T-helper 2 cell treated with Interferon-gamma antibody and Interleukin-4, amounts not matched to agents 5 μg/mL and 100 μg/mL, for 36 hours (primary cell): ENCODE data around the gene CFAP45.

Experiments
- DNase-seq: peaks from one replicate; pipeline ENCODE4 v3.0.0; 2021; ENCODE audit warnings: low spot score
- H3K27ac Mint-ChIP-seq: one replicate; pipeline ENCODE4 v1.8.0; 2021; ENCODE audit warnings: mild to moderate bottlenecking, mixed read lengths
- H3K27me3 Mint-ChIP-seq: one replicate; pipeline ENCODE4 v1.8.0; 2021; ENCODE audit warnings: low read depth, mixed read lengths
- H3K36me3 Mint-ChIP-seq: one replicate; pipeline ENCODE4 v1.8.0; 2021; ENCODE audit warnings: low read depth, mixed read lengths
- H3K4me1 Mint-ChIP-seq: one replicate; pipeline ENCODE4 v1.8.0; 2021; ENCODE audit warnings: low read depth, mixed read lengths
- H3K4me3 Mint-ChIP-seq: one replicate; pipeline ENCODE4 v1.8.0; 2022; ENCODE audit warnings: mild to moderate bottlenecking, moderate library complexity, mixed read lengths
- H3K9me3 Mint-ChIP-seq: one replicate; pipeline ENCODE4 v1.8.0; 2021; ENCODE audit warnings: mixed read lengths

Gene CFAP45

DNA sequence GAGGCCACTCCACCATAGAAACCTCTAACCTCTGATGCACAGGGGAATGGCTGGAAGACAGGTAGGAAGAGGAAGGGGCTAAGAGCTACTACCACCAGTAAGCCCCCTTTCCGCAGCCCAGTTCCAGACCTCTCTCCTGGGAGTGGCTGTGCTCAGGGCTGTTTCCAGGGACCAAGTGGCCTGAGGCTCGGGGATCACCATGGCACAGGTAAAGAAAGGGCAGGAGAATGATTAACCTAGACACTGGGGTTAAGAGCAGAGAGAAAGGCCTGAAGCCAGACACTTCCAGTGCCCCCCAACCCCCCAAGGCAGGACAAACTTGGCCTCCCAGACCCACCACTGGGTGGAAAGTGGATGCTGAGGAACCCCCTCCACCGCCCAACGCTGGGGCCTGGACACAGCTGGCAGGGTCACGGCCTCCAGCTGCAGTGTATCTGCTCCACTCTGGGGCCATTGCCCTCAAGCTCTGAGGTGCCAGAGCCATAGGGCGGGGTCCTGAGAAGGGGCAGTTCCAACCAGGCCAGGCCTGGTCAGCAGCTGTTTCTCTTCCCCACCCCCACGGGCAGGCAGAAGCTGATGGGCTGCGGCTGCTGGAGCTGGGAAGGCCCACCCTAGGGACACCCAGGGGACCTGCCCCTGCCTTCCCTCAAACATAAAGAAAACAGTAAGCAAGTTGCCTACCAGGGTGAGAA lies 22.7 kb upstream of the CFAP45 start:
- Mint-ChIP-seq H3K4me1 (peaks cover 55% of the 10 kb centered on the region), H3K27ac (peak overlapping the region; percentile 99), H3K9me3 (no peaks in the 10 kb centered on the region), H3K36me3 (peaks cover 56% of the 10 kb centered on the region), H3K27me3 (no peaks in the 10 kb centered on the region), H3K4me3 (peak overlapping the region; percentile 98)
- DNase-seq = no peak

DNA sequence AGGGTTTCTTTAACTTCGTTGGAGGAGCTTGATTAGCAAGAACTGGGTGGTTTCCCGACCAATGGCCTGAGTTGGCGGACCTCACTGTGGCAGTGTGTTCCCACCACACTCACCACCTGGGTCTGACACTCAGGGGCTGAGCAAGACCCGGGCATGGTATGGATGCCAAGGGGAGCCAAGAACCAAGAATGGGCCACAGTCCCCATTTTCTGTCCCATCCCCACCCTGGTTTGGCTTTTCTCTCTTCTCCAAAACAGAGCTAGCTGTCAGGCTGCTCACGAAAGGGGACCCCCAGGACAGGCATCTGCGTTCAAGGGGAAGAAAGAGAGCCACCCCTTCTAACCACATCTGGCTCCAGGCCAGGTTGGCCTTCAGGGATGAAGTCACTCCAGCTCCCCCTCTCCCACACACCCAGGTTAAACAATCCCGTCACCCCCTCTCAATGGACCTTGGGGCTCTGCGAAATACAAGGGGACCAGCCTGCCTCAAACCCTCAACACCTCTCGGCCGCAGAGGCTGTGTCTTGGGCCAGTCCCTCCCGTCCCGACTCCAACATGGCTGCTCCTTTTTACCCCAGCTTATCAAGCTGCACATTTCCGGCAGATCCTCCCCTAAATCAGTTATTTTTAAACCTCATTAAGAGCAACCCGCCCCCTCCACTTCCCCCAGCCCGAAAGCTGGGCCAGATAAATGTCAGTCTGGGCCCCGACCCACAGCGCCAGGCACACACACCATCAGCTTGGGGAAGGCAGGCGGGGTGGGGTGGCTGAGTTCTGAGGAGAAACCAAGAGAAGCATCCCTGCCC lies 21.9 kb upstream of the CFAP45 start:
- peak overlapping the region; percentile 98 for H3K4me3 Mint-ChIP-seq
- H3K27me3 Mint-ChIP-seq = no peaks in the 10 kb centered on the region
- H3K36me3 Mint-ChIP-seq = peaks cover 61% of the 10 kb centered on the region
- H3K4me1 Mint-ChIP-seq = peaks cover 57% of the 10 kb centered on the region
- no peak for DNase-seq
- no peaks in the 10 kb centered on the region for H3K9me3 Mint-ChIP-seq
- peak overlapping the region; percentile 99 for H3K27ac Mint-ChIP-seq

DNA sequence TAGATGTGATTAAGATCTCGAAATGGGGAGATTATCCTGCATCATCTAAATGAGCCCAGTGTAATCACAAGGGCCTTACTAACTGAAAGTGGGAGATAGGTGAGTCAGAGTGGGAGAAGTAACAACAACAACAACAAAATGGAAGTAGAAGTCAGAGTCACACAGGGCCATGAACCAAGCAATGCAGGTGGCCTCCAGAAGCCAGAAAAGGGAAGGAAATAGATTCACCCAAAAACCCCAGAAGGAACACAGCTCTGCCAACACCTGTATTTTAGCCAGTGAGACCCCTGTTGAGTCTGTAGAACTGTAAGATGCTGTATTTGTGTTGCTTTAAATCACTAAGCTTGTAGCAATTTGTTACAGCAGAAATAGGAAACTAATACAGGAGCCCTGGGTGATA lies 21.3 kb upstream of the CFAP45 start:
- peak overlapping the region; percentile 98 for H3K4me3 Mint-ChIP-seq
- peak; percentile 28 for DNase-seq
- H3K36me3 Mint-ChIP-seq = peaks cover 66% of the 10 kb centered on the region

DNA sequence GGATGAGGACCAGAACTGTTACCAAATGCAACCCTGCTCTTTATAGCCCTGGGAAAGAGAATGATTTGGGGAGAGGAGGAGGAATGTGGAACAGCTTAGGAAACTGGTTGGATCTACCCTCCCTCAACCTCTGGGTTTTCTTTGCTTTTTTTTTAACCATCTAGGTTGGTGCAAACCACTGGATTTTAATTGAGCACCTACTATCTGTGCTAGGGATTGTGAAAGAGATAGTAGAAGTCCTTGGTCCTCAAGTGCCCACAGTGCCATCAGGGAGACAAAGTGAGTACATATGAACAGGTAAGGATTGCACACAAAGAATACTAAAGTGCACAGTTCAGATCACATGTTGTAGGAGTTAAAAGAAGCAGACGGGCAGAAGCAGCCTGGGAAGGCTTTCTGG lies 20.7 kb upstream of the CFAP45 start:
- Mint-ChIP-seq H3K27ac (peak overlapping the region; percentile 99), H3K4me3 (peak overlapping the region; percentile 98), H3K9me3 (no peaks in the 10 kb centered on the region), H3K36me3 (peaks cover 72% of the 10 kb centered on the region), H3K4me1 (peaks cover 50% of the 10 kb centered on the region), H3K27me3 (no peaks in the 10 kb centered on the region)
- DNase-seq = no peak

More for the DNA sequence above, 21.3 kb upstream of the CFAP45 start:
- Mint-ChIP-seq H3K27ac (peak overlapping the region; percentile 99), H3K9me3 (no peaks in the 10 kb centered on the region), H3K27me3 (no peaks in the 10 kb centered on the region), H3K4me1 (peaks cover 56% of the 10 kb centered on the region)

DNA sequence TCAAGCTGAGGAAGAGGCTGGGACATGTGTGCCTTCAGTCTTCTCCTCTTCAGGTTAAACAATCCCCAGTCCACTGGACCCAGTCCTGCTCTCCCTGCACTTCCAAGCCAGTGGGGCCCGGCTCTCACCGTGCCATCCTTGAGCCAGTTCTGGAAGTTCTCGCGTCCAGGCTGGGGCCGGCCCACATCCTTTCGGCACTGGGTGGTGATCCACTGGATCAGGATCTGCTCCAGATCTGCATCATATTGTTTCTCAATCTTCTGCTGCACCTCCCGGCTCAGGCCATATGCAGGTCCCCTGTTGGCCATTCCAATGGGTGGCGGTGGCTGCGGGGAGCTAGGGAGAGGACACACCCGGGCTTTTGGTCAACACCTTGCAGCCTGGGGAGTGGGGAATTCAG lies 20.2 kb upstream of the CFAP45 start:
- Mint-ChIP-seq H3K9me3 (no peaks in the 10 kb centered on the region), H3K4me3 (peak overlapping the region; percentile 98), H3K27me3 (no peaks in the 10 kb centered on the region), H3K27ac (peak overlapping the region; percentile 22), H3K4me1 (peaks cover 48% of the 10 kb centered on the region), H3K36me3 (peaks cover 72% of the 10 kb centered on the region)
- no peak for DNase-seq

DNA sequence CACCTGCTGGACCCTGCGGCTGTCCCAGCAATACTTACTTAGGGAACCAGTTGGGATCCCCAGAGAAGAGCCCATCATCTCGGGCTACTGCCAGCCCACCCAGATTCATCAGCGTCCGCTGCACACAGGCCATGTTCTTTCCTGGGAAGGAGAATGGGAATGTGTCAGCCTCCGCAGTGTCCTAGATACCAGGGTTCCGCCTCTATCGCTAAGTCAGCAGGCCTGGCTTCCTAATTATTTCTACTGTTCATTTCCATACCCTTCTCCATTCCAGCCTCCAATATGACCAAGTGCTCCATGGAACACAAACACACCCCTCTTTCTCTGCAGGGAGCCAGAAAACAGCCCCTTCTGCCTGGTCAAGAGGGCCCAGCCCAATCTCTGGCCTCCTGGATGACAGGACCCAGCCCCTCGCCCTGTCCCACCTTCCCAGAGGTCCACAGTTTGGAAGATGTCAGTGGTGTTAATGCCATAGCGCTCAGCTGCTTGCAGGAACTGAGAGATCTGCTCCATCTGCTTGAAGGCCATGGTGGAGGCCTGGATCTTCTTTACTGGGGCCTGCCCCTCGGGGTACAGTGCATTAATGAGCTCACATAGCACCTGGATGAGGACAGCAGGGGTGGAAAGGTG lies 19.4 kb upstream of the CFAP45 start:
- H3K36me3 Mint-ChIP-seq = peaks cover 74% of the 10 kb centered on the region
- H3K9me3 Mint-ChIP-seq = no peaks in the 10 kb centered on the region
- H3K27ac Mint-ChIP-seq = no peak overlapping the region
- H3K4me1 Mint-ChIP-seq = peaks cover 52% of the 10 kb centered on the region
- H3K27me3 Mint-ChIP-seq = no peaks in the 10 kb centered on the region
- no peak overlapping the region for H3K4me3 Mint-ChIP-seq
- no peak for DNase-seq

DNA sequence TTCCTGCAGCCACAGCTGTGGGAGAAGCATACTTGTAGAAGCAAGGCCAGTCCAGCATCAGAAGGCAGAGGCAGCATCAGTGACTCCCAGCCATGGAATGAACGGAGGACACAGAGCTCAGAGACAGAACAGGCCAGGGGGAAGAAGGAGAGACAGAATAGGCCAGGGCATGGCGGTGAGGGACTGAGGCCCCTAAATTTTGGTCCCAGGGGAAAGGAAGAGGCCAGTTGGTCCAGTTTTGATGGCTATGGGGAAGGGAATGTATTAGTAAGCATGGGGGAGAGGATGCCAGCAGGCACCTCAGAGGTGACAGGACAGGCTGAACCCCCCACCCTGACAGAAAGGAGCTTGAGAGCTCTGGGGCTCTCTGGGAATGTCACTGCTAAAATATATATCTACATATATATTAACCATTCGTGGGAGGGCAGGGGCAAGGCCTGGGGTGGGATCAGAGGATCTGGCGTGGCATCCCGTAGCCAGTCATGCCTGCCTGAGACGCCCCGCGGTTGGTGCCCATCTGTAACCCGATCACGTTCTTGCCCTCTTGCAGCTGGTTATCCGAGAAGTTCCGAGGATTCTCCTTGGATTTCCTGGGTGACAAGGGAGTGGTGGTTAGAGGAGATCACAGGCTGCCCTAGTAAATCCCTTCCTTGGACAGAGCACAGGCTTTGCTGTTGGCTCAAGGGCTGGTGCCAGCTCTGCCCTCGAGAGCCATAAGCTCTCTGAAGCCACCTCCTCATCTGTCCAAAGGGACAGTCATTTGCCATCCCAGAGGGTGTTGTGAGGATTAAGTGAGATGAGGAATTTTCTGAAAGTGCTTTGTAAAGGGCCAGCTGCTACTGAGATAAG lies 18.6 kb upstream of the CFAP45 start:
- Mint-ChIP-seq H3K36me3 (peaks cover 72% of the 10 kb centered on the region), H3K4me1 (peaks cover 55% of the 10 kb centered on the region), H3K27ac (peak overlapping the region; percentile 79), H3K27me3 (no peaks in the 10 kb centered on the region), H3K4me3 (no peak overlapping the region), H3K9me3 (no peaks in the 10 kb centered on the region)
- DNase-seq = no peak

DNA sequence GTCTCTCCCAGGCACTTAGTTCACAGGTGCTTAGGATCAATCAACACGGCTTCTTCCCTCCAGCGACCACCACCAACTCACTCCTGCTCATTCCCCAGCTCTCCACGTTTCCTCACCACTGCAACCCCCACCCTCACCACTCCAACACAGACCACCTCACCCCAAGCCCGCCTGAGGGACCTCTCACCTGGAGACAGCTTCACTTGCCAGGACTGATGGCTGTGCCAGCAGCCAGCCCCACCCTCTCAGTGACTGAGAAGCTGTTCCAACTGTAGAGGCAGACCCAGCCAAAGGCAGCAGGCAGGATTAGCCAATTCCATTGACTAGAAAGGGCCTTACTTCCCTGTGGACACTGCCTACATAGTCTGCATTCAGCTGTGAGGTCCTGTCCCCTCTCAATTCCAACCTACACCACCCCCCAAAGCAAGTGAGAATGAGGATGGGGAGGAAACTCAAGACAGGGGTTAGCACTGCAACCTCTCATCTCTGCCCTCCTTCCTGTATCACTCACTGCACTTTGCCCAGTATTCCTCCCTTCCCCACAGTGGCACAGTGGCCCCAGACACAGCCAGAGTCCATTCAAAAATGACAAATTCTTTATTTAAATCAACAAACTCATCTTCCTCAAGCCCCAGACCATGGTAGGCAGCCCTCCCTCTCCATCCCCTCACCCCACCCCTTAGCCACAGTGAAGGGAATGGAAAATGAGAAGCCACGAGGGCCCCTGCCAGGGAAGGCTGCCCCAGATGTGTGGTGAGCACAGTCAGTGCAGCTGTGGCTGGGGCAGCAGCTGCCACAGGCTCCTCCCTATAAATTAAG lies 17.8 kb upstream of the CFAP45 start:
- H3K36me3 Mint-ChIP-seq = peaks cover 70% of the 10 kb centered on the region
- no peak overlapping the region for H3K4me3 Mint-ChIP-seq
- H3K27me3 Mint-ChIP-seq = no peaks in the 10 kb centered on the region
- DNase-seq = no peak
- no peaks in the 10 kb centered on the region for H3K9me3 Mint-ChIP-seq
- H3K4me1 Mint-ChIP-seq = peaks cover 59% of the 10 kb centered on the region
- peak overlapping the region; percentile 79 for H3K27ac Mint-ChIP-seq

DNA sequence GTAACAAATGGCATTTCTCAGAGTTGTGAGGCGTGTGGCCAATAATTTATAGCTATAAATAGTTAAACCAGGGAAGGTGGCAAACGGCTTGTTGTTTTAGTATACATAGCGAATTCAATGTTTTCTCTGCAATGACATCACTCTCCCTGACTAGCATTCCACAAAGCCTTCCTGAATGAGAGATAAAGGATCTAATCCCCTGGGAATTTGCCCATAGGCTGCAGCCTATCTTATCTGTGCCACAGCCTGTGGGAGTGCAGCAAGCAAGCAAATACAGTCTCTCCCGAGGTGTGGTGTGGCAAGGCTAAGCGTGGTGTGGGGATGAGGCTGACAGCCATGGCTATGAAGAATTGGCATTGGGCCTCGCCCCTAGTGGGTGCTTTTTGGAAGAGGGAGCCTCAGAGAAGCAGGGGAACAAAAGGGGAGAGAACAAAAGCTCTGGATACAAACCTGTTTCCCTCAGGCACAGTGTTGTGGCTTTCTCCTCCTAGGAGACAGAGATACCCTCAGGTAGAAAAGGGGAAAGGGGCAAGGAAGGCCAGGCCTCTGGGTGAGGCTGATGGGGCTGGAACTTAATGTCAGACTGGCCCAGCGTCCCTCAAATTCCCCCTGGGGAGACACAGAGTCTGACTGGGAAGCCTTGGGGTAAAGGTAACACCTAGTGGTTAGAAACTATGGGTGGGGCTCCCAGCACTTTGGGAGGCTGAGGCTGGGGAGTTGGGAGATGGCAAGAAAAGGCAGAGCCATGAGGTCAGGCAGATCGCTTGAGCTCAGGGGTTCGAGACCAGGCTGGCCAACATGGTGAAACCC lies 16.5 kb upstream of the CFAP45 start:
- no peak for DNase-seq
- Mint-ChIP-seq H3K27me3 (no peaks in the 10 kb centered on the region), H3K4me1 (peaks cover 58% of the 10 kb centered on the region), H3K36me3 (peaks cover 66% of the 10 kb centered on the region), H3K27ac (peak overlapping the region; percentile 27), H3K4me3 (no peak overlapping the region), H3K9me3 (no peaks in the 10 kb centered on the region)

DNA sequence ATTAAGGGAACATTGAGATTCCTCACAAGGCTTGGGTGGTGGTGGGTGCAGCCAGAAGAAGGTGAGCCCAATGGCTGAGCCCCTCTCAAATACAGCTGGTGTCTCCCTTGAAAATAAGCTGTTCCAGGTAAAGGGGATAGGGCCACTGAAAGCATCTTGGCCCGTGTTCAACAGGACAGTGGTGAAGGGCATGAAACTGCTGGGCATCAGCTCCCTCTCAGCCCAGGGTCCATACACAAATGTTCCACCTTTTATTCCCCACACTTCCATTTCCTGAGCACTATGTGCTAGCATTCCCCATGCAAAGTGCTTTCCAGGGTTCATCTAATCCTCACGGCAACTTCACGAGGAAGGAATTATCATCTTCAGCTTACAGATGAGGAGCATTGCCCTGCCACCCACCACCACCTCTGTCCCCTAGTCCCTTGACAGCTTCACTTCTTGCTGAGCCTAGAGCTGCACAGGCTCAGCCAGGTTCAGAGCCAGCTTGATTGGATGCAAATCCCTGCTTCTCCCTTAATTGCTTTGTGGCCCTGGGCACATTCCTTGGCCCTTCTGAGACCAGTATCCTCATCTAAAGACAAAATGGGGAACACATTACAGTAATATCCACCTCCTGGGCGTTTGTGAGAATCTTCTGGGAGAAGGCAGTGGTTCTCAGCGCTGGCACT lies 15.7 kb upstream of the CFAP45 start:
- peak overlapping the region; percentile 60 for H3K27ac Mint-ChIP-seq
- H3K4me3 Mint-ChIP-seq = no peak overlapping the region
- no peaks in the 10 kb centered on the region for H3K27me3 Mint-ChIP-seq
- peaks cover 58% of the 10 kb centered on the region for H3K4me1 Mint-ChIP-seq
- H3K36me3 Mint-ChIP-seq = peaks cover 58% of the 10 kb centered on the region
- no peak for DNase-seq
- no peaks in the 10 kb centered on the region for H3K9me3 Mint-ChIP-seq

DNA sequence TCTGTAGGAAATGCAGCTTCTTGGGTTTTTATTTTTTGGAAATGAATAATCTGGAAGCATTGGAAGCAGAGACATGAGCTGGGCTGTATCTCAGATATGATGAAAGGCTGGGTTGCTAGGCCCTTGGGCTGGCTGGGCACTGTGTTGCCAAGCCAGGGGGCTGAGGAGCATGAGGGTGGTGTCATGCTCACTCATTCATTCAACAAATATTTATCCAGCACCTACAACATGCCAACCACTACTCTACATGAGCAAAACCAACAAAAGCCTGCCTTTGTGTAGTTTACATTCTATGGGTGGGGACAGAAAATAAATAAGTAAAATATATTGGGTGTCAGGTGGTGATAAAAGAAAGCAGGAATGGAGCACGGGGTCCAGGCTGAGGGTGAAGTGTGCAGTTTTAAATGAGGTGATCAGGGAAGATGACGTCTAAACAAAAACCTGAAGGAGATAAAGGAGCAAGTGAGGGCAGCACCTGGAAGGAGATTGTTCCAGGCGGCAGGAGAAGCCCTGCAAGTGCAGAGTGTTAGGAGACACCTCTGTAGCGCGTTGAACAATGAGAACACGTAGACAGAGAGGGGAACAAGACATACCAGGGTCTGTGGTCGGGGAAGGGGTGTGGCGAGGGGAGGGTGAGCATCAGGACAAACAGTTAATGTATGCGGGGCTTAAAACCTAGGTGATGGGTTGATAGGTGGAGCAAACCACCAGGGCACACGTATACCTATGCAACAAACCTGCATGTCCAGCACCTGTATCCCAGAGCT lies 14.5 kb upstream of the CFAP45 start:
- DNase-seq = no peak
- peaks cover 48% of the 10 kb centered on the region for H3K36me3 Mint-ChIP-seq
- H3K4me3 Mint-ChIP-seq = no peak overlapping the region
- no peaks in the 10 kb centered on the region for H3K9me3 Mint-ChIP-seq
- no peaks in the 10 kb centered on the region for H3K27me3 Mint-ChIP-seq
- peaks cover 62% of the 10 kb centered on the region for H3K4me1 Mint-ChIP-seq
- peak overlapping the region; percentile 39 for H3K27ac Mint-ChIP-seq
